Mononuclear cell (primary cell): ENCODE results near the gene AARS2. TPM values are rescaled to one million over a fixed set of nuclear protein-coding genes. Genes with fewer than 3 reads are reported as not detected.
"Not testable (repeated sequence)": the region's sequence is repeated elsewhere in the genome, so short reads cannot be mapped to it uniquely, and the experiment has no call there.

Source experiments
- H3K27me3 ChIP-seq: 2 replicates; pipeline ENCODE4 v1.6.0; 2011; ENCODE audit warnings: low read length, control low read depth; ENCODE audit not compliant: insufficient read depth
- H3K4me1 ChIP-seq: 2 replicates; pipeline ENCODE4 v1.5.1; 2011; ENCODE audit warnings: mild to moderate bottlenecking, low read length, control low read depth; ENCODE audit not compliant: insufficient read depth
- H3K4me3 ChIP-seq: 2 replicates; pipeline ENCODE4 v1.5.1; 2011; ENCODE audit warnings: mild to moderate bottlenecking, low read length, moderate library complexity
- H3K9me3 ChIP-seq: 2 replicates; pipeline ENCODE4 v1.5.1; 2011; ENCODE audit warnings: low read depth, mild to moderate bottlenecking, control low read depth, low read length
- total RNA-seq: library from RNA; depleted of rRNA; stranded (reverse); fragments of >200 nt; gene quantifications from one replicate; pipeline ENCODE4 v1.2.3, GENCODE V29; 2012

The AARS2 gene
- total RNA-seq = 4.9 TPM

- Histone ChIP-seq H3K4me1 (peaks cover 16% of the 10 kb centered on the region), H3K4me3 (peak within 1 kb of the TSS; percentile 81)
Observed at GRCh38 chr6:44312901-44313788, at the start of gene AARS2. Gene AARS2 (minus strand): TSS chr6:44313347. CDS start chr6:44313323, 24 bp downstream.

GRCh38 chr6:44361947-44362346, 48.8 kb upstream of the AARS2 start:
- Histone ChIP-seq H3K27me3 (peaks cover 3% of the 10 kb centered on the region), H3K4me3 (no peak overlapping the region), H3K4me1 (no peaks in the 10 kb centered on the region), H3K9me3 (no peaks in the 10 kb centered on the region)

More at GRCh38 chr6:44312901-44313788, at the start of gene AARS2:
- Histone ChIP-seq H3K9me3 (no peaks in the 10 kb centered on the region), H3K27me3 (no peaks in the 10 kb centered on the region)

DNA sequence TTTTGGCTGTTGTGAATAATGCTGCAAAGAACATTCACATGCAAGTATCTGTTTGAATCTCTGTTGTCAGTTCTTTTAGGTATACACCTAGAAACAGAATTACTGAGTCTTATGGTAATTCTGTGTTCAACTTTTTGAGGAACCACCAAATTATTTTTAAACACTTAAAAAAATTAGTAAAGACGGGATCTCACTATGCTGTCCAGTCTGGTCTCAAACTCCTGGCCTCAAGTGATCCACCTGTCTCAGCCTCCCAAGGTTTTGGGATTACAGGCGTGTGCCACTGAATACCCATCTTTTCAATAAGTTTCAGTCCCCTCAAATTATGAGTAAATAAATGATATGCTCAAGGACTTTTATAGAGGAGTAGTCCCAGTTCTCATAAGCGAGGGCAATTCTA, 46.8 kb upstream of the AARS2 start:
- H3K4me3 ChIP-seq = no peak overlapping the region
- no peaks in the 10 kb centered on the region for H3K4me1 ChIP-seq
- no peaks in the 10 kb centered on the region for H3K9me3 ChIP-seq
- peaks cover 3% of the 10 kb centered on the region for H3K27me3 ChIP-seq

GRCh38 chr6:44356487-44356886, 43.3 kb upstream of the AARS2 start:
- Histone ChIP-seq H3K27me3 (peaks cover 3% of the 10 kb centered on the region), H3K4me3 (no peak overlapping the region), H3K4me1 (no peaks in the 10 kb centered on the region), H3K9me3 (no peaks in the 10 kb centered on the region)

GRCh38 chr6:44355640-44356039, 42.5 kb upstream of the AARS2 start:
- Histone ChIP-seq H3K27me3 (peaks cover 3% of the 10 kb centered on the region), H3K4me3 (no peak overlapping the region), H3K4me1 (no peaks in the 10 kb centered on the region), H3K9me3 (no peaks in the 10 kb centered on the region)

DNA sequence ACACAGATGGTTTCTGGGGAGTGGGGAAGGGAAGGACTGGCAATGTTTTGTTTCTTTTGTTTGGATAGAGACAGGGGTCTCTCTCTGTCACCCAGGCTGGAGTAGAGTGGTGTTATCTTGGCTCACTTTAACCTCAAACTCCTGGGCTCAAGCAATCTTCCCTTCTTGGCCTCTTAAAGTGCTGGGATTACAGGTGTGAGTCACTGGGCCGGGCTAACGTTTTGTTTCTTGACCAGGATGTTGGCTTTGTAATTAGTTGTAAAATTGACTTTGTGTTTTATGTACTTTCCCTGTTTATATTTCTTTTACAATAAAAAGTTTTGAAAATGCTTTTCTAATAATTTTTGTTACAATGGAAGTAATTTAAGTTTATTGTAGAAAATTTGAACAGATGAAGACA, 40.2 kb upstream of the AARS2 start:
- Histone ChIP-seq H3K9me3 (no peaks in the 10 kb centered on the region), H3K4me3 (no peak overlapping the region), H3K4me1 (no peaks in the 10 kb centered on the region), H3K27me3 (no peaks in the 10 kb centered on the region)

DNA sequence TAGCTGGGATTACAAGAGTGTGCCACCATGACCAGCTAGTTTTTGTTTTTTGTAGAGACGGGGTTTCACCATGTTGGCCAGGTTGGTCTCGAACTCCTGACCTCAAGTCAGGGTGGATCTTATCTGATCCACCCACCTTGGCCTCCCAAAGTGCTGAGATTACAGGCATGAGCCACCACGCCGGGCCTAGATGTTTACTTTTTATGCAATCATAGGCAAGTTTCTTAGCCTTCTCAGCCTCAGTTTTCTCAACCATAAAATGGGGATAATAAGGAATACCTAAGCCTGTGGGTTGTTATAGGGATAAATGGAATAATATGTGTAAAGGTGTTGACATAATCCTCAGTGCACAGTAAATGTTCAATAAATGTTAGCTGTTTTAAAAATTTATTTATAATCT, 39.1 kb upstream of the AARS2 start:
- H3K4me3 ChIP-seq = no peak overlapping the region
- no peaks in the 10 kb centered on the region for H3K9me3 ChIP-seq
- H3K4me1 ChIP-seq = no peaks in the 10 kb centered on the region
- no peaks in the 10 kb centered on the region for H3K27me3 ChIP-seq

- not testable (repeated sequence) for H3K4me3 ChIP-seq, H3K27me3 ChIP-seq, H3K4me1 ChIP-seq, H3K9me3 ChIP-seq
Observed at GRCh38 chr6:44350650-44350994, 37.5 kb upstream of the AARS2 start.

- Histone ChIP-seq H3K4me1 (no peaks in the 10 kb centered on the region), H3K27me3 (peaks cover 6% of the 10 kb centered on the region), H3K9me3 (no peaks in the 10 kb centered on the region), H3K4me3 (no peak overlapping the region)
Observed at GRCh38 chr6:44349904-44350649, 36.9 kb upstream of the AARS2 start.

DNA sequence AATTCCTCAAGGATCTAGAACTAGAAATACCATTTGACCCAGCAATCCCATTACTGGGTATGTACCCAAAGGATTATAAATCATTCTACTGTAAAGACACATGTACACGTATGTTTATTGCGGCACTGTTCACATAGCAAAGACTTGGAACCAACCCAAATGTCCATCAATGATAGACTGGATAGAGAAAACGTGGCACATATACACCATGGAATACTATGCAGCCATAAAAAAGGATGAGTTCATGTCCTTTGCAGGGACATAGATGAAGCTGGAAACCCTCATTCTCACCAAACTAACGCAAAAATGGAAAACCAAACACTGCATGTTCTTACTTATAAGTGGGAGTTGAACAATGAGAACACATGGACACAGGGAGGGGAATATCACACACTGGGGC, 33.7 kb upstream of the AARS2 start:
- H3K27me3 ChIP-seq = peaks cover 37% of the 10 kb centered on the region
- H3K9me3 ChIP-seq, H3K4me3 ChIP-seq: not testable (repeated sequence)
- peaks cover 12% of the 10 kb centered on the region for H3K4me1 ChIP-seq

- peaks cover 44% of the 10 kb centered on the region for H3K27me3 ChIP-seq
- H3K4me3 ChIP-seq = no peak within 1 kb of the TSS
- no peaks in the 10 kb centered on the region for H3K9me3 ChIP-seq
- H3K4me1 ChIP-seq = peaks cover 12% of the 10 kb centered on the region
Observed at GRCh38 chr6:44342489-44342888, 29.3 kb upstream of the AARS2 start, which contains the start of gene SPATS1. Gene SPATS1 (plus strand): TSS chr6:44342650. CDS start chr6:44343096, 446 bp downstream.

DNA sequence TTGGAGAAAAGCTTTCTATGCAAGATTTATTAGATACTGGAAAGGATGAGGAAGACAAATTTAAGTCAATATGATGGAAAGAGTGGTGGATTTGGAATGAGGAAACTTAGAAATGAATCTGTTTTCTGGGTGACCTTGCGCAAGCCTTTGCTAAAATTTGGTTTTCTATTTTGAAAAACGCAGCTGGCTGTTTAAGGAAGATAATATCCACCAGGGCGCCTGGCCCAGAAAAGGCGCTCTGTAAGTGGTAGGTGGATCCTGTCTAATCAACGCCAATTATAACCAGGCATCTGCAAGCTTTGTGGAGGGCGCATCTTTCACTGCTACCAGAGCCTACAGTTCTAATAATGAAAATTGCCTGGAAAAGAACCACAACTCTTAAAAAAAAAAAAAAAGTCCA, 28.9 kb upstream of the AARS2 start:
- Histone ChIP-seq H3K4me1 (peaks cover 12% of the 10 kb centered on the region), H3K9me3 (no peaks in the 10 kb centered on the region), H3K27me3 (peaks cover 44% of the 10 kb centered on the region), H3K4me3 (no peak overlapping the region)

DNA sequence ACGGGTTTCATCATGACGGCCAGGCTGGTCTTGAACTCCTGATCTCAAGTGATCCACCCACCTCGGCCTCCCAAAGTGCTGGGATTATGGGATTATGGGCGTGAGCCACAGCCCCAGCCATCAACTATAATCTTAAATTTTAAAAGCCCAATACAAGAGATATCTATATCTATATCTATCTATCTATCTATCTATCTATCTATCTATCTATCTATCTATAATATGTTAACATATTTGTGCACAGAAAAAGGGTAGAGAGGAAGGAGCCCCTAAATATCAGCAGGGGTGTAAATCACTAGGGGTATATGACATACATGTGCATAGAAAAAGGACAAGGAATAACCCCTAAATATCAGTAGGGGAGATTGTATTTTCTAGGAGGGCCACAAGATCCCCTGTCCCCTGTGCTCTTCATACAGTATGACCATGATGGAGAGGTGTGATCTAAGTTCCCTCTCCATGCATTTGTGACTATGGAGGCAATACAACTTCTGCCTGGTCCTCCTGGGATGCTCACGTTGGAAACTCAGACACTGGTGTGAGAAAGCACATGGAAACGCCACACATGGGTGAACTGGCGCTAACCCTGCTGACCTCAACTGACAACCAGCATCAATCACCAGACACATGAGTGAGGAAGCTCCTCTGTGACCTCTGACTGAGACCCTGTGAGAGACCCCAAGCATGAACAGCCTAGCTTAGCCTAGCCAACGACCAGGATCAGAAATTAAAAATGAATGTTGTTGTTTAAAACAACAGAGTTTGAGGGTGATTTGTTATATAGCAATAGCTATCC, 28.1 kb upstream of the AARS2 start:
- Histone ChIP-seq H3K27me3 (peaks cover 44% of the 10 kb centered on the region), H3K4me3 (no peak overlapping the region), H3K4me1 (peaks cover 12% of the 10 kb centered on the region), H3K9me3 (no peaks in the 10 kb centered on the region)

- peaks cover 38% of the 10 kb centered on the region for H3K27me3 ChIP-seq
- H3K4me3 ChIP-seq = no peak overlapping the region
- H3K9me3 ChIP-seq = no peaks in the 10 kb centered on the region
- peaks cover 12% of the 10 kb centered on the region for H3K4me1 ChIP-seq
Observed at GRCh38 chr6:44339763-44340625, 26.8 kb upstream of the AARS2 start.
